GM12865 (cell line): ENCODE measurements around the gene SLC5A10.
A peak's percentile ranks its signal among the peaks of the same experiment; 100 is the strongest.

Source experiments
- DNase-seq: peaks from one replicate; pipeline ENCODE4 v3.0.0; 2010; ENCODE audit warnings: low read depth
- H3K4me3 ChIP-seq: 2 replicates; pipeline ENCODE4 v1.5.1; 2011; ENCODE audit warnings: mild to moderate bottlenecking, low read depth, low read length, control low read depth
- TF ChIP-seq, protein P1 (sequence below): IDR thresholded peaks from 2 replicates; pipeline ENCODE4 v1.5.1; 2011; ENCODE audit warnings: low read length, control low read depth, low read depth, inconsistent platforms; ENCODE audit not compliant: insufficient read depth; ENCODE audit errors: missing control alignments

The SLC5A10 gene

DNA sequence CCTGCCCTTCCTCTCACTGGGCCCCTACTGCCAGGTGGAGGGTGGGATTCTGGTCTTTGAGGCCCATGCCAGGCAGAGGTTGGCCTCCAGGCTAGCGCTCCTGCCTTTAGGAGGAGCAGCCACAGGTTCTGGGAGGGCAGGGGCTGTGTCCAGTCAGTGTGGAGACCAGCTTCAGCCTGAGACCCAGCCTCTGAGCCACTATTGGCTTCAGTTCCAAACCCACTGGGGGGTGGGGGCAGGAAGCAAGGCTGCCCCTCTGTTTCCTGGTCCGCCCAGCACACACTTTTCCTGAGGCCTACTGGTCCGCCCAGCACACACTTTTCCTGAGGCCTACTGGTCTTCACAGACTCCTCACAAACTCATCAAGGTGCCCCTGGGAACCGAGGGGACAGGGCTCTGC lies 16.4 kb downstream of the SLC5A10 start:
- H3K4me3 ChIP-seq, result no peak overlapping the region
- DNase-seq, result no peak
- TF ChIP-seq, protein P1, sequence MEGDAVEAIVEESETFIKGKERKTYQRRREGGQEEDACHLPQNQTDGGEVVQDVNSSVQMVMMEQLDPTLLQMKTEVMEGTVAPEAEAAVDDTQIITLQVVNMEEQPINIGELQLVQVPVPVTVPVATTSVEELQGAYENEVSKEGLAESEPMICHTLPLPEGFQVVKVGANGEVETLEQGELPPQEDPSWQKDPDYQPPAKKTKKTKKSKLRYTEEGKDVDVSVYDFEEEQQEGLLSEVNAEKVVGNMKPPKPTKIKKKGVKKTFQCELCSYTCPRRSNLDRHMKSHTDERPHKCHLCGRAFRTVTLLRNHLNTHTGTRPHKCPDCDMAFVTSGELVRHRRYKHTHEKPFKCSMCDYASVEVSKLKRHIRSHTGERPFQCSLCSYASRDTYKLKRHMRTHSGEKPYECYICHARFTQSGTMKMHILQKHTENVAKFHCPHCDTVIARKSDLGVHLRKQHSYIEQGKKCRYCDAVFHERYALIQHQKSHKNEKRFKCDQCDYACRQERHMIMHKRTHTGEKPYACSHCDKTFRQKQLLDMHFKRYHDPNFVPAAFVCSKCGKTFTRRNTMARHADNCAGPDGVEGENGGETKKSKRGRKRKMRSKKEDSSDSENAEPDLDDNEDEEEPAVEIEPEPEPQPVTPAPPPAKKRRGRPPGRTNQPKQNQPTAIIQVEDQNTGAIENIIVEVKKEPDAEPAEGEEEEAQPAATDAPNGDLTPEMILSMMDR, result no peak

DNA sequence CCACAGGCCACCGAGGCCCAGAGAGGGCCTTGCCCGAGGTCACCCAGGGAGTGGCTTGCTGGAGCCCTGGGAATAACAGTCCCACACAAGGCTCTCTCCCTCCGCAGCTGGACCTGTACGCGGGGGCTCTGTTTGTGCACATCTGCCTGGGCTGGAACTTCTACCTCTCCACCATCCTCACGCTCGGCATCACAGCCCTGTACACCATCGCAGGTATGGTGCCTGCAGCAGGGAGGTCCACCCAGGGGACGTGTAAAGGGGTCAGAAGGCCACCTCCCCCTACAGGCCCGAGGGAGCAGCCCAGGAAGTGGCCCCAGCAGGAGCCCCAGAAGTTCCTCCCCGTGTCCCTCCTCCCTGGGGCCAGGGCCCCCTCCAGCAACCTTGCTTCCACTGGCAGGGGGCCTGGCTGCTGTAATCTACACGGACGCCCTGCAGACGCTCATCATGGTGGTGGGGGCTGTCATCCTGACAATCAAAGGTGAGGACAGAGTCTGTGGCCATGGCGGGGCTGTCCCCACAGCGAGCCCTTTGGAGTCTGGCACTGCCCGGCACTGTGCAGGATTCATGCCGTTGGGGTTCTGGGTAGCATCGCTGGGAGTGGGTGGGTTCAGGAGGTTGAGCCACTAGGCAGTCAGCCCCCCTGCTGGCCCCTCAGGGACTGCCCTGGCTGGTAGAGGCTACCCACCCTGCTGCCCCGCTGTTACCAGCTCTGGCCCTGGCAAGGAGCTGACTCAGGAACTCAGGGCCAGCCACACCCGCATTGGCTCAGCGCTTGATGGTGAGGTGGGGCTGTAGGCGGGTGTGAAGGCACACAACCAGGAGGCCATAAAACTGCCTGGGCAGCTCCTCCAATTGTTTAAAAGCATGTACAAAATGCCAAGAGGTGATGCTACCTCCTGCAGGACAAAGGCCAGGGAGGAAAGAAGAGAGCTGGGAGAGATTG lies 17.3 kb downstream of the SLC5A10 start:
- no peak overlapping the region for H3K4me3 ChIP-seq

DNA sequence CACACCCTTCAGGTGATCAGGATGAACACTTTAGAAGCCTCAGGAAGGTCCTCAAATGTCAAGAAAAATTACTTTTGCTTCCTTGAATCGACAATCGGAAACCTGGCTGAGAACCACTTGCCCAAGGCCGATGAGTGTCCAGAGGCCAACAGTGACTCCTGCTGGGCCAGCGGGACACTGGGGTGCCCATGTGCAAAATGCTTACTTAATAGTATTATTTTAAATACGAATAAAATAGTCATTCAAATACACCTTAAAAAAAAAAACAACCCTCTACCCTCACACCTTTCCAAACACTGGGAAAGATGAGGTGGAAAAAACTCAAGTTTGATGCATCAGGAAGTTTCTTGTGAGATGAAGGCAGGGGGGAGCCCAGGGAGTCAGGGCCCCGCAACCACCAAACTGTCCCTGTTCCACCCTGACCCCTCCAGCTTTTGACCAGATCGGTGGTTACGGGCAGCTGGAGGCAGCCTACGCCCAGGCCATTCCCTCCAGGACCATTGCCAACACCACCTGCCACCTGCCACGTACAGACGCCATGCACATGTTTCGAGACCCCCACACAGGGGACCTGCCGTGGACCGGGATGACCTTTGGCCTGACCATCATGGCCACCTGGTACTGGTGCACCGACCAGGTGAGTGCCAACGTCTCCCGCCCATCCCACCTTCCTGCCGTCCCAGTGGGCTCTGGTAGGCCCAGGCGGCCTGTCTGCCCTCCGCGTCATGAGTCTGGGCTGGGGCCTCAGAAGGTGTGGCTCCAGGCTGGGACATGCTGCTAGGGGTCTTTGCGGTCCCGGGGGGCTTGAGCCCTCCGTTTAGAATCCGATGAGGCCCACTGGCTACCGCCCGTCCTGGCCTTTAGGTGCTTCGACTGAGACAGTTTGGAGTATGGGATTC lies 18.9 kb downstream of the SLC5A10 start:
- no peak overlapping the region for H3K4me3 ChIP-seq
- TF ChIP-seq, protein P1, result peak; percentile 3
- no peak for DNase-seq

More for the DNA sequence above, 17.3 kb downstream of the SLC5A10 start:
- TF ChIP-seq, protein P1, result no peak
- DNase-seq, result no peak

DNA sequence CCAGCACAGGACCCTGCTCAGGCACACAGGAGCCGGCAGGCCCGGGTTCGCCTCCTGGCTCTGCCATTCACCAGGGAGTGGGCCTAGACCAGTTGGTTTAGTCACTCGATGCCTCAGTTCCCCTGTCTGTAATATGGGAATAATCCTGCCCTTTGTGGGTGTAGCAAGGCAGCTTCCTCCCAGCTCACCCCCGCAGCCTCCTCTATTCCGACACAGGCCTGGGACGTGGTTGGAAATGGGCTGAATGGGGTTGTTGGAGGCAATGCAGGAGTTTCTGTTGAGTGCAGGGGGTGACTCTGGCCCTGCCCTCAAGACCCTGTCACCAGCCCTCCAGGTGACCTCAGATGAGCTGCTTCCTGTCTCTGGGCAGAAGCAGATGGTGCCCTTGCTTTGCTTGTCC lies 19.8 kb downstream of the SLC5A10 start:
- TF ChIP-seq, protein P1, result no peak
- H3K4me3 ChIP-seq, result no peak overlapping the region
- DNase-seq, result no peak

DNA sequence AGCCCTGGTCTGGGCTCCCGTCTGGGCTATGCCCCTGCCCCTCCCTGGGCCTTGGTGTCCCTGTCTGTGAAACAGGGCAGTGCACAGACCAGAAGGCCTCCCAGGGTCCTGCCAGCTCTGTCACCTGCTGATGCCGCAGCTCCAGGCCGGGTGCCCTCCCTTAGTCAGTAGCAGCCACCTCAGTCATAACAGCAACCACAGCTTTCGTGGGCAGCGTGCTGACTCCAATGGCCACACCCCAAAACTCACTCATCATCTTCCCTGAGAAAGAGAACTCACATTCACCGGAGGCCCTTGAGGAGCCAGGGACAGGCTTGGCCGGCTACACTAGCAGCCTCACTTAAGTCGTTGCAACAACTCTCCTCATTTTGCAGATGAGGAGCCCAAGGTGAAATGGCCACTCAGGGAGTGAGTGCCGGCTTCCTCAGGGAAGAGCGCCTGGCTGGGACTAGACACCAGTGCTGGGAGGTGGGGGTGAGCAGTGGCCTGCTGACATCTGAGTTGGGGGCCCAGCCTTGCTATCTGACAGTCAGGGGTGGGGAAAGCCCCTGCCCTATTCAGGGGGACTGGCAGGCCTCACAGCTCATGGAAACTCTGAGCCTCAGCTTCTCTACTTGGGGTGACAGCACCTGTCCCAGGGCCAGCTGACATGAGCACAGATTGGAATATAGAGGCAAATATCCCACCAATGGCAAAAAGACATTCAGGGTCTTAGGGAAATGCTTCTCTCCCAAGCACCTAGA lies 22.6 kb downstream of the SLC5A10 start:
- DNase-seq, result no peak
- H3K4me3 ChIP-seq, result no peak overlapping the region
- TF ChIP-seq, protein P1, result no peak

DNA sequence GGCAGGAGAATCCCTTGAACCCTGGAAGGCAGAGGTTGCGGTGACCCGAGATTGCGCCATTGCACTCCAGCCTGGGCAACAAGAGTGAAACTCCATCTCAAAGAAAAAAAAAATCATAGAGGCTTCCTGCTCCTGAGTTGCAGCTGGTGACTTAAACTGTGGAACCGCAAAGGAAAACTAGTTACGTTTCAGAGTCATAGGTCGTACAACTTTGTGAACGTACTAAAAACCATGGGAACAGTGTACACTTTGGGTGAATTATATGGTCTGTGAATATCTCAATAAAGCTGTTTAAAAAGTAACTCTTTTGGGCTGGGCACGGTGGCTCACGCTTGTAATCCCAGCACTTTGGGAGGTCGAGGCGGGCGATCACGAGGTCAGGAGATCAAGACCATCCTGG lies 23.6 kb downstream of the SLC5A10 start:
- TF ChIP-seq, protein P1, result no peak
- H3K4me3 ChIP-seq, result no peak overlapping the region
- no peak for DNase-seq
